Panc1 (cell line): ENCODE results near the gene MAMSTR.

Experiments used
- SIN3A ChIP-seq: IDR thresholded peaks from 2 replicates; pipeline ENCODE4 v1.6.1; 2012; ENCODE audit warnings: low read depth, mild to moderate bottlenecking, low read length, moderate library complexity, borderline replicate concordance; ENCODE audit not compliant: insufficient read depth
- TF ChIP-seq, protein P1 (sequence below): fragments of 450-650 bp; IDR thresholded peaks from 2 replicates; pipeline ENCODE4 v1.5.1; 2017; ENCODE audit warnings: mild to moderate bottlenecking

DNA sequence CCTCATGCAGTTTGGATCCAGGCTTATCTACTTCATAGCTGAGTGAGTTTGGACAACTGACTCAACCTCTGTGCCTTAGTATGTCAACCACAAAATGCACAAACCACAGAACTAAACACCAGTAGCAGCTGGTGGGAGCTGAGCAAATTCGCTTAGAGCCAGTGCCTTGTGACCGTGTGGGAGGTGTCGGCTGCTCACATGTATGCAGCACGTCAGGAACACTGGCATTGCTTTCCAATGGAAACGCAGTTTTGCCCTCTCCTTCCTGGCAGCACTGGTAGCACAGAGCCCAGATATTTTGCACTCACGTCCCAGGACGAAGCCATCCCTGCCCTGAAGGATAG lies 38.4 kb downstream of the MAMSTR start:
- TF ChIP-seq SIN3A, result no peak
- TF ChIP-seq, protein P1, sequence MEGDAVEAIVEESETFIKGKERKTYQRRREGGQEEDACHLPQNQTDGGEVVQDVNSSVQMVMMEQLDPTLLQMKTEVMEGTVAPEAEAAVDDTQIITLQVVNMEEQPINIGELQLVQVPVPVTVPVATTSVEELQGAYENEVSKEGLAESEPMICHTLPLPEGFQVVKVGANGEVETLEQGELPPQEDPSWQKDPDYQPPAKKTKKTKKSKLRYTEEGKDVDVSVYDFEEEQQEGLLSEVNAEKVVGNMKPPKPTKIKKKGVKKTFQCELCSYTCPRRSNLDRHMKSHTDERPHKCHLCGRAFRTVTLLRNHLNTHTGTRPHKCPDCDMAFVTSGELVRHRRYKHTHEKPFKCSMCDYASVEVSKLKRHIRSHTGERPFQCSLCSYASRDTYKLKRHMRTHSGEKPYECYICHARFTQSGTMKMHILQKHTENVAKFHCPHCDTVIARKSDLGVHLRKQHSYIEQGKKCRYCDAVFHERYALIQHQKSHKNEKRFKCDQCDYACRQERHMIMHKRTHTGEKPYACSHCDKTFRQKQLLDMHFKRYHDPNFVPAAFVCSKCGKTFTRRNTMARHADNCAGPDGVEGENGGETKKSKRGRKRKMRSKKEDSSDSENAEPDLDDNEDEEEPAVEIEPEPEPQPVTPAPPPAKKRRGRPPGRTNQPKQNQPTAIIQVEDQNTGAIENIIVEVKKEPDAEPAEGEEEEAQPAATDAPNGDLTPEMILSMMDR, result no peak
